A549 (cell line): ENCODE results near the gene RETREG1.

Experiments used
- TF ChIP-seq, protein P1 (sequence below): fragments of >200 bp; sonication (Bioruptor Twin); formaldehyde crosslinking; IDR thresholded peaks from 3 replicates; pipeline ENCODE4 v1.5.1; 2016
- TF ChIP-seq, protein P2 (sequence below): fragments of >200 bp; sonication (Bioruptor Twin); formaldehyde crosslinking; IDR thresholded peaks from 3 replicates; pipeline ENCODE4 v1.6.1; 2016

DNA sequence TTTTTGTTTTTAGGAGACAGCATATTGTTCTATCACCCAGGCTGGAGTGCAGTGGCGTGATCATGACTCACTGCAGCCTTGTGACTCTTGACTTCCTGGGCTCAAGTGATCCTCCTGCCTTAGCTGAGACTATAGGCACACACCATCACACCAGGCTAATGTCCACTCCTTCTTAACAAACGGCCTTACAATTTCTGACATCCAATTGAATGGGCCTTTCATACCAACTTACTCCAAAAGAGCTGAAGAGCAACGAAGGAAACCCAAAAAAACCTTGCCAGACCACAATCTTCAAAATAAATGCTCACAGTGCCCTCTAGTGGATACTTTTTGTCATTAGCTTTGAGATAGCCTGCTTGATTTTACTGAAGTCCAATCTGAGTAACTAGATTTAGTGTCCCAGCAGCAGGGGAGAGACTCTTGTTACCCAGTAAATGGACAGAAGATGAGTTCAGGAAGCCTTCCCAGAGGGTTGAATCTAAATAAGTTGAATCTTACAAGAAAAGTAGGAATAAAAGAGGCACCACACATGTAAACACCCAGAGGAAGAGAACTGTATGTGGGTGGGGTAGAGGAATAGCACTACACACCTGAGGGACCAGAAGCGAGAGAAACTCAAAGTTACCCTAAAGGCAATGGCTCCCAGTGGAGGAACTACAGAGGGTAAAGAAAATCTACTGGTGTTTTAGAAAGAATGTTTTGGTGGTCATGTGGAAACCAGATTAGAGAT is 160.5 kb downstream of the RETREG1 start:
- TF ChIP-seq, protein P1, sequence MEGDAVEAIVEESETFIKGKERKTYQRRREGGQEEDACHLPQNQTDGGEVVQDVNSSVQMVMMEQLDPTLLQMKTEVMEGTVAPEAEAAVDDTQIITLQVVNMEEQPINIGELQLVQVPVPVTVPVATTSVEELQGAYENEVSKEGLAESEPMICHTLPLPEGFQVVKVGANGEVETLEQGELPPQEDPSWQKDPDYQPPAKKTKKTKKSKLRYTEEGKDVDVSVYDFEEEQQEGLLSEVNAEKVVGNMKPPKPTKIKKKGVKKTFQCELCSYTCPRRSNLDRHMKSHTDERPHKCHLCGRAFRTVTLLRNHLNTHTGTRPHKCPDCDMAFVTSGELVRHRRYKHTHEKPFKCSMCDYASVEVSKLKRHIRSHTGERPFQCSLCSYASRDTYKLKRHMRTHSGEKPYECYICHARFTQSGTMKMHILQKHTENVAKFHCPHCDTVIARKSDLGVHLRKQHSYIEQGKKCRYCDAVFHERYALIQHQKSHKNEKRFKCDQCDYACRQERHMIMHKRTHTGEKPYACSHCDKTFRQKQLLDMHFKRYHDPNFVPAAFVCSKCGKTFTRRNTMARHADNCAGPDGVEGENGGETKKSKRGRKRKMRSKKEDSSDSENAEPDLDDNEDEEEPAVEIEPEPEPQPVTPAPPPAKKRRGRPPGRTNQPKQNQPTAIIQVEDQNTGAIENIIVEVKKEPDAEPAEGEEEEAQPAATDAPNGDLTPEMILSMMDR: peak; percentile 82
- TF ChIP-seq, protein P2, sequence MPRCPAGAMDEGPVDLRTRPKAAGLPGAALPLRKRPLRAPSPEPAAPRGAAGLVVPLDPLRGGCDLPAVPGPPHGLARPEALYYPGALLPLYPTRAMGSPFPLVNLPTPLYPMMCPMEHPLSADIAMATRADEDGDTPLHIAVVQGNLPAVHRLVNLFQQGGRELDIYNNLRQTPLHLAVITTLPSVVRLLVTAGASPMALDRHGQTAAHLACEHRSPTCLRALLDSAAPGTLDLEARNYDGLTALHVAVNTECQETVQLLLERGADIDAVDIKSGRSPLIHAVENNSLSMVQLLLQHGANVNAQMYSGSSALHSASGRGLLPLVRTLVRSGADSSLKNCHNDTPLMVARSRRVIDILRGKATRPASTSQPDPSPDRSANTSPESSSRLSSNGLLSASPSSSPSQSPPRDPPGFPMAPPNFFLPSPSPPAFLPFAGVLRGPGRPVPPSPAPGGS: no peak
